IMR-90 (cell line): ENCODE measurements around the gene TMEM135. TPM values are rescaled to one million over a fixed set of nuclear protein-coding genes. Genes with fewer than 3 reads are reported as not detected.

Experiments
- ATAC-seq: fragments of 200-7000 bp; cut with Tn5 transposase; 2 replicates; pipeline ENCODE4 v1.9.1; 2020; ENCODE audit warnings: low read depth, mild to moderate bottlenecking, moderate library complexity
- BruUV-seq: library from RNA; stranded (reverse); fragments of 400-500 nt; replicated peaks from 2 replicates; lab custom pipeline; 2021; lab: Mats Ljungman, UMichigan
- CTCF ChIA-PET: fragments of 300-600 bp; formaldehyde crosslinking; extraction: SDS; loops from one replicate; lab custom pipeline; 2021; ENCODE audit warnings: antibody characterized with exemption; lab: Yijun Ruan, JAX
- POLR2A ChIA-PET: fragments of 300-600 bp; sonication (Branson Sonifier 250); formaldehyde crosslinking; loops from one replicate; lab custom pipeline; 2022; ENCODE audit warnings: antibody characterized with exemption; ENCODE audit not compliant: unreplicated experiment; lab: Charles Lee
- DNase-seq: peaks from one replicate; pipeline ENCODE4 v3.0.0; 2013
- H2AFZ ChIP-seq: replicated peaks from 2 replicates; pipeline ENCODE3; 2013; ENCODE audit warnings: low read length, mild to moderate bottlenecking; ENCODE audit not compliant: poor library complexity
- H2AK5ac ChIP-seq: 2 replicates; pipeline ENCODE4 v1.6.1; 2013; ENCODE audit warnings: low read depth, low read length, inconsistent platforms
- H2AK9ac ChIP-seq: replicated peaks from 2 replicates; pipeline ENCODE3; 2013; ENCODE audit warnings: mild to moderate bottlenecking, low read depth, low read length, moderate library complexity; ENCODE audit not compliant: poor library complexity
- H2BK120ac ChIP-seq: 2 replicates; pipeline ENCODE4 v1.6.1; 2013; ENCODE audit warnings: low read depth, low read length, inconsistent platforms
- H2BK15ac ChIP-seq: 3 replicates; pipeline ENCODE4 v1.6.1; 2013; ENCODE audit warnings: low read depth, low read length, inconsistent platforms
- H2BK20ac ChIP-seq: 2 replicates; pipeline ENCODE4 v1.6.1; 2013; ENCODE audit warnings: low read depth, mild to moderate bottlenecking, inconsistent platforms, low read length, moderate library complexity
- H2BK5ac ChIP-seq: 2 replicates; pipeline ENCODE4 v1.6.1; 2013; ENCODE audit warnings: mild to moderate bottlenecking, low read depth, low read length, inconsistent platforms; ENCODE audit not compliant: poor library complexity, severe bottlenecking
- H3K14ac ChIP-seq: replicated peaks from 2 replicates; pipeline ENCODE4 v1.6.1; 2013; ENCODE audit warnings: low read depth, low read length, inconsistent platforms
- H3K18ac ChIP-seq: 2 replicates; pipeline ENCODE4 v1.6.1; 2013; ENCODE audit warnings: low read depth, low read length, control low read depth
- H3K23ac ChIP-seq: 2 replicates; pipeline ENCODE4 v1.6.1; 2013; ENCODE audit warnings: low read depth, low read length, inconsistent platforms
- H3K27ac ChIP-seq: 2 replicates; pipeline ENCODE4 v1.5.1; 2013; ENCODE audit warnings: mild to moderate bottlenecking, control low read depth, low read length; ENCODE audit not compliant: insufficient read depth
- H3K27me3 ChIP-seq: 2 replicates; pipeline ENCODE4 v1.6.1; 2013; ENCODE audit warnings: low read length; ENCODE audit not compliant: control insufficient read depth, insufficient read depth
- H3K36me3 ChIP-seq: 2 replicates; pipeline ENCODE4 v1.6.1; 2013; ENCODE audit warnings: low read length, mixed read lengths; ENCODE audit not compliant: control insufficient read depth, insufficient read depth
- H3K4ac ChIP-seq: 2 replicates; pipeline ENCODE4 v1.6.1; 2013; ENCODE audit warnings: low read depth, low read length, inconsistent platforms
- H3K4me1 ChIP-seq: 2 replicates; pipeline ENCODE4 v1.6.1; 2013; ENCODE audit warnings: low read length, mixed read lengths; ENCODE audit not compliant: control insufficient read depth, insufficient read depth
- H3K4me2 ChIP-seq: 2 replicates; pipeline ENCODE4 v1.6.1; 2013; ENCODE audit warnings: low read depth, mild to moderate bottlenecking, control low read depth, low read length, moderate library complexity
- H3K4me3 ChIP-seq: 2 replicates; pipeline ENCODE4 v1.5.1; 2013; ENCODE audit warnings: low read depth, mild to moderate bottlenecking, control low read depth, low read length, moderate library complexity; ENCODE audit not compliant: insufficient read depth
- H3K56ac ChIP-seq: 2 replicates; pipeline ENCODE4 v1.6.1; 2013; ENCODE audit warnings: low read length, inconsistent platforms; ENCODE audit not compliant: insufficient read depth; ENCODE audit errors: extremely low read depth
- H3K79me1 ChIP-seq, 2 experiments: 2 replicates each; pipeline ENCODE4 v1.6.1; 2013; ENCODE audit warnings: low read length in 2 of 2, inconsistent platforms in 1 of 2, low read depth in 1 of 2
- H3K9ac ChIP-seq: 2 replicates; pipeline ENCODE4 v1.6.1; 2013; ENCODE audit warnings: low read depth, low read length, control low read depth
- H3K9me1 ChIP-seq: 2 replicates; pipeline ENCODE4 v1.6.1; 2013; ENCODE audit warnings: low read length, inconsistent platforms; ENCODE audit not compliant: insufficient read depth
- H3K9me3 ChIP-seq: 2 replicates; pipeline ENCODE4 v1.6.1; 2013; ENCODE audit warnings: low read length; ENCODE audit not compliant: control insufficient read depth, insufficient read depth
- H4K20me1 ChIP-seq: 2 replicates; pipeline ENCODE4 v1.6.1; 2013; ENCODE audit warnings: low read length, inconsistent platforms; ENCODE audit not compliant: insufficient read depth
- H4K5ac ChIP-seq: 2 replicates; pipeline ENCODE4 v1.6.1; 2013; ENCODE audit warnings: mild to moderate bottlenecking, low read depth, low read length, control low read depth
- H4K8ac ChIP-seq, 2 experiments: 2 replicates each; pipeline ENCODE4 v1.6.1; 2013; ENCODE audit warnings: low read depth in 2 of 2, low read length in 2 of 2, control low read depth in 1 of 2, inconsistent platforms in 1 of 2
- H4K91ac ChIP-seq: 2 replicates; pipeline ENCODE4 v1.6.1; 2013; ENCODE audit warnings: low read depth, low read length, inconsistent platforms; ENCODE audit not compliant: insufficient read depth
- USF2 ChIP-seq: fragments of 150-350 bp; IDR thresholded peaks from 2 replicates; pipeline ENCODE4 v1.6.1; 2017; ENCODE audit warnings: mild to moderate bottlenecking, antibody characterized with exemption, low read length, low read depth
- WGBS, 2 experiments: methylation state at CpG; one replicate each; pipeline versions ENCODE4 v1.1.5 to v1.1.7; 2013; ENCODE audit warnings: missing lambda C conversion rate in 2 of 2; ENCODE audit not compliant: insufficient read length in 1 of 2; ENCODE audit errors: extremely low coverage in 2 of 2; 5-methylcytosine and 5-hydroxymethylcytosine counted together
- dilution Hi-C: fragments of 300-500 bp; cut with HindIII; formaldehyde crosslinking; loops from one replicate; pipeline ENCODE4 v1.14.3; 2018; ENCODE audit warnings: low sequenced_read_pairs; ENCODE audit not compliant: unreplicated experiment
- in situ Hi-C: fragments of 300-500 bp; cut with MboI; formaldehyde crosslinking; loops from 3 replicates; pipeline ENCODE4 v1.14.3; 2019; ENCODE audit warnings: low sequenced_read_pairs, inconsistent platforms, mixed read lengths
- intact Hi-C: fragments of 100-400 bp; cut with micrococcal nuclease; formaldehyde crosslinking; loops from 2 replicates; pipeline ENCODE4 v1.10.0; 2022
- polyA plus RNA-seq, 3 experiments: library from polyadenylated mRNA; depleted of rRNA; stranded (reverse); fragments of >200 nt; gene quantifications; 2 replicates each; pipeline ENCODE4 v1.2.3, GENCODE V29; 2012; ENCODE audit warnings: low replicate concordance in 1 of 3
- total RNA-seq: library from RNA; depleted of rRNA; stranded (reverse); fragments of >200 nt; gene quantifications from 2 replicates; pipeline ENCODE4 v1.2.3, GENCODE V29; 2012

The TMEM135 gene
- total and polyA plus RNA-seq, 2 of the 4 experiments (the other 2 are of a cell fraction) = 3.9 to 5.9 TPM

- Histone ChIP-seq H3K27ac (no peak overlapping the region), H4K91ac (no peak overlapping the region), H3K56ac (no peak overlapping the region), H3K4ac (no peak overlapping the region), H3K23ac (no peak overlapping the region), H2BK15ac (no peak overlapping the region), H4K8ac (no peak overlapping the region), H4K5ac (no peak overlapping the region), H3K14ac (no peak overlapping the region), H3K9ac (no peak overlapping the region), H3K4me1 (no peaks in the 10 kb centered on the region), H3K18ac (no peak overlapping the region), H2BK20ac (no peak overlapping the region), H3K9me3 (no peaks in the 10 kb centered on the region), H2AK5ac (no peak overlapping the region), H3K4me2 (no peak overlapping the region), H2AFZ (no peak overlapping the region), H2AK9ac (no peak overlapping the region), H2BK120ac (no peak overlapping the region), H2BK5ac (no peak overlapping the region), H3K4me3 (no peak overlapping the region), H3K27me3 (no peaks in the 10 kb centered on the region), H3K36me3 (no peaks in the 10 kb centered on the region), H4K20me1 (no peaks in the 10 kb centered on the region), H3K79me1 (no peaks in the 10 kb centered on the region; a peak in 1 of 4 replicates), H3K9me1 (no peaks in the 10 kb centered on the region)
- TF ChIP-seq USF2 = no peak
- POLR2A ChIA-PET = no interaction called here
- in situ Hi-C loops (no loop called here), dilution Hi-C loops (no loop called here), intact Hi-C loops (loop anchor here (5.0 kb wide), 1 partner anchor 37 kb away; no protein-coding TSS in a partner anchor)
- WGBS, 2 experiments = no CpG with 5 or more reads among the region's 2 CpGs
- DNase-seq (peak; percentile 8), ATAC-seq (no peak)
- CTCF ChIA-PET = interaction anchor here (0.6 kb wide), 1 partner anchor 284 kb away, joined by 3 read pairs; no protein-coding TSS in a partner anchor
- BruUV-seq = no TSS peak
Observed at GRCh38 chr11:87223816-87224215, 186.1 kb downstream of the TMEM135 start.
